NCI-H2029 (cell line): ENCODE data around the gene PTGDR.

Source experiments
- DNase-seq: peaks from one replicate; lab custom pipeline; 2025; lab: John Stamatoyannopoulos, UW

Gene PTGDR

GRCh38 chr14:52312931-52313355 lies 45.4 kb downstream of the PTGDR start:
- no peak for DNase-seq

- DNase-seq: no peak
Observed at GRCh38 chr14:52313462-52313861, 46.0 kb downstream of the PTGDR start.

GRCh38 chr14:52313903-52314594 lies 46.6 kb downstream of the PTGDR start, which contains the start of gene PTGER2:
Gene PTGER2 (plus strand): TSS chr14:52314312. CDS start chr14:52314549, 237 bp downstream.
- no peak for DNase-seq

- DNase-seq: no peak
Observed at GRCh38 chr14:52314595-52315354, 47.3 kb downstream of the PTGDR start.

- DNase-seq: no peak
Observed at GRCh38 chr14:52315355-52315718, 47.8 kb downstream of the PTGDR start.

- no peak for DNase-seq
Observed at GRCh38 chr14:52318062-52318461, 50.6 kb downstream of the PTGDR start.

- DNase-seq: no peak
Observed at GRCh38 chr14:52318826-52319645, 51.5 kb downstream of the PTGDR start.

GRCh38 chr14:52319919-52320318 lies 52.4 kb downstream of the PTGDR start:
- DNase-seq: no peak

GRCh38 chr14:52325126-52325525 lies 57.6 kb downstream of the PTGDR start:
- DNase-seq: no peak

GRCh38 chr14:52325630-52326029 lies 58.1 kb downstream of the PTGDR start:
- DNase-seq: no peak
